ENCODE results near the gene DNASE1L2. TPM values are rescaled to one million over a fixed set of nuclear protein-coding genes. Genes with fewer than 3 reads are reported as not detected.

The DNASE1L2 gene
- total RNA-seq, 1 donor from 2014 or later, result 1.0 TPM

GRCh38 chr16:2284797-2285576 lies 48.7 kb downstream of the DNASE1L2 start:
- Mint-ChIP-seq H3K9me3 (ENCODE audit: unreplicated experiment) (no peaks in the 10 kb centered on the region), H3K27ac (ENCODE audit: unreplicated experiment) (no peak overlapping the region), H3K27me3 (ENCODE audit: unreplicated experiment) (peaks cover 9% of the 10 kb centered on the region), H3K36me3 (ENCODE audit: low read depth, unreplicated experiment) (peaks cover 6% of the 10 kb centered on the region), H3K4me1 (ENCODE audit: unreplicated experiment) (peaks cover 4% of the 10 kb centered on the region), H3K4me3 (ENCODE audit: unreplicated experiment) (no peak overlapping the region)
- no peak for DNase-seq (ENCODE audit: low spot score)
- no peak for TF ChIP-seq CTCF (IDR thresholded peaks at IDR 0.05; ENCODE audit: unreplicated experiment)

- DNase-seq (ENCODE audit: low spot score), result no peak
Measured at GRCh38 chr16:2285731-2286191, 49.5 kb downstream of the DNASE1L2 start.

GRCh38 chr16:2286550-2286949 lies 50.3 kb downstream of the DNASE1L2 start:
- H3K36me3 Mint-ChIP-seq (ENCODE audit: low read depth, unreplicated experiment), result peaks cover 4% of the 10 kb centered on the region
- no peak for DNase-seq (ENCODE audit: low spot score)
- H3K27me3 Mint-ChIP-seq (ENCODE audit: unreplicated experiment), result peaks cover 11% of the 10 kb centered on the region
- H3K4me1 Mint-ChIP-seq (ENCODE audit: unreplicated experiment), result peaks cover 4% of the 10 kb centered on the region
- H3K27ac Mint-ChIP-seq (ENCODE audit: unreplicated experiment), result no peak overlapping the region
- no peak for TF ChIP-seq CTCF (IDR thresholded peaks at IDR 0.05; ENCODE audit: unreplicated experiment)
- no peaks in the 10 kb centered on the region for H3K9me3 Mint-ChIP-seq (ENCODE audit: unreplicated experiment)
- no peak overlapping the region for H3K4me3 Mint-ChIP-seq (ENCODE audit: unreplicated experiment)

More at GRCh38 chr16:2285731-2286191, 49.5 kb downstream of the DNASE1L2 start:
- Mint-ChIP-seq H3K27ac (ENCODE audit: unreplicated experiment) (no peak overlapping the region), H3K9me3 (ENCODE audit: unreplicated experiment) (no peaks in the 10 kb centered on the region), H3K27me3 (ENCODE audit: unreplicated experiment) (peaks cover 12% of the 10 kb centered on the region), H3K4me3 (ENCODE audit: unreplicated experiment) (no peak overlapping the region), H3K4me1 (ENCODE audit: unreplicated experiment) (peaks cover 4% of the 10 kb centered on the region), H3K36me3 (ENCODE audit: low read depth, unreplicated experiment) (peaks cover 4% of the 10 kb centered on the region)
- TF ChIP-seq CTCF (IDR thresholded peaks at IDR 0.05; ENCODE audit: unreplicated experiment), result no peak

GRCh38 chr16:2287916-2288547 lies 51.8 kb downstream of the DNASE1L2 start:
- Mint-ChIP-seq H3K27ac (ENCODE audit: unreplicated experiment) (no peak overlapping the region), H3K4me1 (ENCODE audit: unreplicated experiment) (peaks cover 4% of the 10 kb centered on the region), H3K27me3 (ENCODE audit: unreplicated experiment) (peaks cover 11% of the 10 kb centered on the region), H3K36me3 (ENCODE audit: low read depth, unreplicated experiment) (peaks cover 4% of the 10 kb centered on the region), H3K9me3 (ENCODE audit: unreplicated experiment) (no peaks in the 10 kb centered on the region), H3K4me3 (ENCODE audit: unreplicated experiment) (no peak overlapping the region)
- no peak for TF ChIP-seq CTCF (IDR thresholded peaks at IDR 0.05; ENCODE audit: unreplicated experiment)
- DNase-seq (ENCODE audit: low spot score), result no peak

Small RNA genes within 50 kb of the gene (microRNA-seq; reads per million reads assigned to microRNA genes)
- gene MIR3677 (ENCODE audit: unreplicated experiment), result 0.83 reads per million, percentile 7 among the genes with 10 or more reads in this experiment
- not detected for gene MIR4717 (ENCODE audit: unreplicated experiment)

Other genes with a start within 250 kb of the DNASE1L2 start
- 0.82 TPM for gene SYNGR3, start 246.5 kb upstream of the DNASE1L2 start, total RNA-seq (ENCODE audit: unreplicated experiment)
- gene ZNF598, start 226.6 kb upstream of the DNASE1L2 start, total RNA-seq (ENCODE audit: unreplicated experiment), result 34.4 TPM
- gene NPW, start 216.7 kb upstream of the DNASE1L2 start, total RNA-seq (ENCODE audit: unreplicated experiment), result 0.82 TPM
- gene NHERF2, start 209.5 kb upstream of the DNASE1L2 start, total RNA-seq (ENCODE audit: unreplicated experiment), result 78.8 TPM
- 25.6 TPM for gene NTHL1, start 188.6 kb upstream of the DNASE1L2 start, total RNA-seq (ENCODE audit: unreplicated experiment)
- gene TSC2, start 188.5 kb upstream of the DNASE1L2 start, total RNA-seq (ENCODE audit: unreplicated experiment), result 180 TPM
- 70.0 TPM for gene PKD1, start 100.5 kb upstream of the DNASE1L2 start, total RNA-seq (ENCODE audit: unreplicated experiment)
- gene RAB26, start 87.8 kb upstream of the DNASE1L2 start, total RNA-seq (ENCODE audit: unreplicated experiment), result 1.9 TPM
- 190 TPM for gene TRAF7, start 80.7 kb upstream of the DNASE1L2 start, total RNA-seq (ENCODE audit: unreplicated experiment)
- 2.4 TPM for gene CASKIN1, start 39.8 kb upstream of the DNASE1L2 start, total RNA-seq (ENCODE audit: unreplicated experiment)
- gene MLST8, start 31.0 kb upstream of the DNASE1L2 start, total RNA-seq (ENCODE audit: unreplicated experiment), result 35.4 TPM
- gene BRICD5, start 25.6 kb upstream of the DNASE1L2 start, total RNA-seq (ENCODE audit: unreplicated experiment), result 21.1 TPM
- gene PGP, start 21.6 kb upstream of the DNASE1L2 start, total RNA-seq (ENCODE audit: unreplicated experiment), result 31.5 TPM
- 35.9 TPM for gene E4F1, start 12.9 kb upstream of the DNASE1L2 start, total RNA-seq (ENCODE audit: unreplicated experiment)
- gene ECI1, start 15.1 kb downstream of the DNASE1L2 start, total RNA-seq (ENCODE audit: unreplicated experiment), result 27.1 TPM
- 203 TPM for gene RNPS1, start 31.7 kb downstream of the DNASE1L2 start, total RNA-seq (ENCODE audit: unreplicated experiment)
- gene ABCA3, start 104.3 kb downstream of the DNASE1L2 start, total RNA-seq (ENCODE audit: unreplicated experiment), result 10.4 TPM
- gene CCNF, start 193.0 kb downstream of the DNASE1L2 start, total RNA-seq (ENCODE audit: unreplicated experiment), result 30.2 TPM
- 9.1 TPM for gene TEDC2, start 223.7 kb downstream of the DNASE1L2 start, total RNA-seq (ENCODE audit: unreplicated experiment)
- not detected for gene NTN3, start 234.9 kb downstream of the DNASE1L2 start, total RNA-seq (ENCODE audit: unreplicated experiment)
- gene TBC1D24, start 238.7 kb downstream of the DNASE1L2 start, total RNA-seq (ENCODE audit: unreplicated experiment), result 17.3 TPM

Measured in endothelial cell (in vitro differentiated cells).